Sigmoid colon (tissue), 4 donors: Measurements from ENCODE around the gene HSD17B8.

Experiments
- EP300 ChIP-seq, 4 donors: sonication (generic); formaldehyde crosslinking; IDR thresholded peaks; one replicate each; pipeline ENCODE4 v1.6.1; 2017; ENCODE audit warnings: antibody characterized with exemption in 4 of 4
- POLR2A ChIP-seq, 2 donors: fragments of 450-650 bp; IDR thresholded peaks; one replicate each; pipeline ENCODE4 v1.6.1; 2016; ENCODE audit warnings: antibody characterized with exemption in 2 of 2, mild to moderate bottlenecking in 2 of 2, moderate library complexity in 2 of 2
- POLR2AphosphoS5 ChIP-seq, 4 donors: sonication (generic); formaldehyde crosslinking; IDR thresholded peaks; one replicate each; pipeline ENCODE4 v1.6.1; 2017; ENCODE audit warnings: antibody characterized with exemption in 4 of 4
- TF ChIP-seq, protein P1 (sequence below), 4 experiments: fragments of 450-650 bp in 3 of 4; fragments of 200-600 bp in 1 of 4; IDR thresholded peaks; one replicate each; pipeline ENCODE4 v1.5.1; 2016 to 2019; ENCODE audit warnings: antibody characterized with exemption in 4 of 4, mild to moderate bottlenecking in 3 of 4, moderate library complexity in 2 of 4

GRCh38 chr6:33215271-33216116 lies 11.0 kb downstream of the HSD17B8 start:
- TF ChIP-seq, protein P1, sequence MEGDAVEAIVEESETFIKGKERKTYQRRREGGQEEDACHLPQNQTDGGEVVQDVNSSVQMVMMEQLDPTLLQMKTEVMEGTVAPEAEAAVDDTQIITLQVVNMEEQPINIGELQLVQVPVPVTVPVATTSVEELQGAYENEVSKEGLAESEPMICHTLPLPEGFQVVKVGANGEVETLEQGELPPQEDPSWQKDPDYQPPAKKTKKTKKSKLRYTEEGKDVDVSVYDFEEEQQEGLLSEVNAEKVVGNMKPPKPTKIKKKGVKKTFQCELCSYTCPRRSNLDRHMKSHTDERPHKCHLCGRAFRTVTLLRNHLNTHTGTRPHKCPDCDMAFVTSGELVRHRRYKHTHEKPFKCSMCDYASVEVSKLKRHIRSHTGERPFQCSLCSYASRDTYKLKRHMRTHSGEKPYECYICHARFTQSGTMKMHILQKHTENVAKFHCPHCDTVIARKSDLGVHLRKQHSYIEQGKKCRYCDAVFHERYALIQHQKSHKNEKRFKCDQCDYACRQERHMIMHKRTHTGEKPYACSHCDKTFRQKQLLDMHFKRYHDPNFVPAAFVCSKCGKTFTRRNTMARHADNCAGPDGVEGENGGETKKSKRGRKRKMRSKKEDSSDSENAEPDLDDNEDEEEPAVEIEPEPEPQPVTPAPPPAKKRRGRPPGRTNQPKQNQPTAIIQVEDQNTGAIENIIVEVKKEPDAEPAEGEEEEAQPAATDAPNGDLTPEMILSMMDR (IDR thresholded peaks at IDR 0.05), result no peak
- TF ChIP-seq POLR2AphosphoS5 (IDR thresholded peaks at IDR 0.05) (no peak), EP300 (IDR thresholded peaks at IDR 0.05) (no peak), POLR2A (IDR thresholded peaks at IDR 0.05) (no peak)
